GF-D8 (cell line): ENCODE results near the gene STIM1.
"Not testable (repeated sequence)": the region's sequence is repeated elsewhere in the genome, so short reads cannot be mapped to it uniquely, and the experiment has no call there.

Experiments used
- DNase-seq: peaks from one replicate; lab custom pipeline; 2025; lab: John Stamatoyannopoulos, UW

Gene STIM1

GRCh38 chr11:3983101-3983500 is 127.6 kb downstream of the STIM1 start:
- DNase-seq, result no peak

DNA sequence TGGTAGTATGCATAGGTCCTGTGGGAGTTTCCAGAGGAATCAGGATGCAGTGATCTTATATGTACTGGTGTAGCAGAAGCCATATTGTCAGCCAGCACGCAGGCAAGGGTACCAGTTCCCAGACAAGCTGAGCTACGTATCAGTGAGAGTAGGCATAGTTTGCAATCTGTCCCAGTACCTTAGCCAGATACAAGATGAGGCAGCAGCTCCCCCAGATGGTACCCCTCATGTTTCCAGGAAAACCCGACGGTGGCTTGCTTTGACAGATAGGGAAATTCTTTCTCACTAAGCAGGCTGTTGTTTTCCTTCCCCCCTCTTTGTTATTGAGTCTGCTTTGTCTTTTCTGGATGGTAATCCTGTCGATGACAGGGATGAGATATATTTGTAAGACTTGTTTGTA is 129.4 kb downstream of the STIM1 start:
- DNase-seq, result peak; percentile 8

GRCh38 chr11:3985631-3986030 is 130.2 kb downstream of the STIM1 start:
- DNase-seq, result no peak

DNA sequence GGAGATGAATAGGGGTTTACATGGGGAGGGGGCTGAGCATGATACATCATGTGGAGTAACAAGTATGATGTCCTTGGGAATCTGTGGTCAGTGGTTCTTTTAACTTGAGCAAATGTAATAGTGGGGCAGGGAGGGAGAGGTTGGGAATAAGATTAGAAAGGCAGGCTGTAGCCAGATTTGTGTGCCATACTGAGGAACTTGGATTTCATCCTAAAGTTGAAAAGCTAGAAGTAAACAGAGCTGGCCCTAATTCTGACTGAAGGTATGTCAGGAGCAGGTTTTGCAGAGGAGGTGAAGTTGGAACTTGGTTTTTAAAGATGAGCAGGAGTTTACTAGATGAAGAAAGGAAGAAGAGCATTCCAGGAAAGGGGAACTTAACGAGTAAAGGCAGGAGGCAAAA is 130.8 kb downstream of the STIM1 start:
- DNase-seq, result no peak

GRCh38 chr11:3989276-3989920 is 133.9 kb downstream of the STIM1 start:
- DNase-seq, result no peak

GRCh38 chr11:3989921-3990290 is 134.4 kb downstream of the STIM1 start:
- no peak for DNase-seq

DNA sequence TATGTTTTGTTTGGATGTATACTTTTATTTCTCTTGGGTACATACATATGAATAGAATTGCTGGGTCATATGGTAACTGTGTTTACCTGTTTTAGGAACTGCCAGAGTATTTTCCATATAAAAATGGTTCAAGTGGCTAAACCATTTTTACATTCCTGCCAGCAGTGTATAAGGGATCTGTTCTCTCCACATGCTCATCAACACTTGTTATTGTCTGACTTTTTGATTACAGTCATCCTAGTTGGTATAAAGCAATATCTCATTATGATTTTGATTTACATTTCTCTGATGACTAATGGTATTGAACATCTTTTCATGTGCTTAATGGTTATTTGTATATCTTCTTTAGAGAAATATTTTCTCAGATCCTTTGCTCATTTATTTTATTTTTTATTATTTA is 134.9 kb downstream of the STIM1 start:
- no peak for DNase-seq

GRCh38 chr11:3992964-3993363 is 137.5 kb downstream of the STIM1 start:
- no peak for DNase-seq

DNA sequence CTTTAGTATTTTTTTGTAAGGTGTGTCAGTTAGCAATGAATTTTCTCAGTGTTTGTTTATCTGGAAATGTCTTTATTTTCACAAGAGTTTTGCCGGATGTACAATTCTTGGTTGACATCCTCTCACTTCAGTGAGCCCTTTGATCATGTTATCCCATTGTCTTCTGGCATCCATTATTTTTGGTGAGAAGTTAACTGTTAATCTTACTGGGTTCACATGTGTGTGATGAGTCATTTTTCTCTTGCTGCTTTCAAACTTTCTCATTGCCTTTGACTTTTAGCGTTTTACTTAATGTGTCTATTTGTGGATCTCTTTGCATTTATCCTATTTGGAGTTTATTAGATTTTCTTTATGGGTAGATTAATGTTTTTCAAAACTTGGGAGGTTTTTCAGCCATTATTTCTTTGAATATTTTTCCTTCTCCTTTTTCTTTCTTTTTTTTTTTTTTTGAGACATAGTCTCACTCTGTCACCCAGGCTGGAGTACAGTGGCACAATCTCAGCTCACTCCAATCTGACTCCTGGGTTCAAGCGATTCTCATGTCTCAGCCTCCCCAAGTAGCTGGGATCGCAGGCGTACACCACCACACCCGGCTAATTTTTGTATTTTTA is 138.7 kb downstream of the STIM1 start:
- DNase-seq, result no peak

- no peak for DNase-seq
Observed at GRCh38 chr11:3995307-3995706, 139.8 kb downstream of the STIM1 start.

DNA sequence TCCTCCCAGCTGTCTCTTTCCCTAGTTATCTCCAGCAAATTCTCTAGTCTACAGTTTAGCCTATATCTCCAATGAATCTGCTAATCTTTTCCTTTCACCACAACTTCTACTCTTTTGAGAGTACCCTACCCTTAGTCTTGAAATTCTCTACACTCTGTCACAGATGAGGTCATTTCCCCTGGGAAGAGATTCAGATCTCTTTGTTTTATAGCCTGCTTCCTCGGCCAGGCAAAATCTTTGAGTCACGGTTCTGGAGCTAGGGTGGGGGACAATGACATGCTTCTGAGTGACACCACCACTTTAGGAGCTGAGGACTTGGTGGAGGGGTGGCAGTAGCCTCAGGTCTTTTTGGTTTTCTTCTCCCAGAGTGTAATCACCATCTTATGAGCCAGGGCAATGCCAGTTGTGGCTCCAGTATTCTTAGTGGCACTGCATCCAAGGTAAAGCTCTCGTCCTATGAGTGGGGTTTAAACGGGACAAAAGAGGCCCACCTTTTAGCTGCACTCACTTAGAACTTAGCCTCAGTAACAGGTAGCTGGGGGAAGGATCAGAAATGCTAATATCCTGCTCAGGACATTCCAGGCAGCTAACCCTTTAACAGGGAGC is 140.6 kb downstream of the STIM1 start:
- peak; percentile 52 for DNase-seq

DNA sequence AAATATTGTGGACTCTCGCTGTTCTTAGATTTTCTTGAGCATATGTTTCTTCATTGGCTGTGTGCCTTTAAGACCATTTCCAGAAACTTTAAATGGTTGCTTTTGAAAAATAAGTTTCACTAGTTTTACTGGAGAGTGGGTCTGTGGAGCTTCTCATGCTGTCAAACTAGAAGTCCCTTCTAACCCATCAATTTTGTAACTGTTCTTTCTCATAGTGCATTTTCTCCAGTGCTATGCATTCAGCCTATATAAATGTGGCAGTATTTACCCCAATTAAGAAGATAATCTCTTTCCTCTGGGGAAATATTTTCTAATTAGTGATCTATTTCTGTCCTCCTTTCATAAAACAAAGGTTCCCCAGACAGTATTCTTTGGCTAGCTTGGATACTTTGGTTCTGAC is 141.2 kb downstream of the STIM1 start:
- no peak for DNase-seq

- not testable (repeated sequence) for DNase-seq
Observed at GRCh38 chr11:4004753-4005152, 149.3 kb downstream of the STIM1 start.

DNA sequence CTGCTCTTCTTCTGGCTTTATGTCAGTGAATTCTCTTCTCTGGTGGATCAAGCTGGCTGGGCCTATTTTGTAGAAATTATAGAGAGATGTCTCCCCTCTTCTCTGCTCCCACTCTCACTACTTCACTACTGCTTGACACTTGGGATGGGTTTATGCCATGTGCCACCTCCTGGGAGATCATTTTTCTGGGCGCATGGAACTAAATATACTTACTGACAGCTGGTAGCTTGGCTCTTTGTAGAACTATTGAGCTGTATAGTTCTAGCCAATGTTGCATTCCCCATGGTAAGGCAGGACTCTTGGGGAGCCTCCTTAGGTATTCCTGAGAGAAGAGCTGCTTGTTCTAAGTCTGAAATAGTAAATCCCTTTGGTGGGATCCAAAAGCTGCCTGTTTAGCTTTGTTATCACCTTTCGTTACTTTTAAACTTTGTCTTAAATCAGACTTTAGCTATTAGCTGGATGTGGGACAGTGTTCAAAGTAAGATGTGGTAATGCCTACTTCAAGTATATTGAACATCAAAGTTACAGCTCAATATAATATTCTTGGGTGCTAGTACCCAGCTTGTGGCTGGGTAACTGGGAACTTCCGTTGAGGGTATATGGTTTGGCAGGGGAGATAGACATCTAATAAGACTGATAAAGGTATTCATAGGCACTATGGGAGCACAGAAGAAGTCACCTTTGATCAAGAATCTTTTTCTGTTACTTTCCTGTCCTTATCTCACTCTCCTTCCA is 151.6 kb downstream of the STIM1 start:
- DNase-seq, result no peak

- no peak for DNase-seq
Observed at GRCh38 chr11:4008116-4008515, 152.7 kb downstream of the STIM1 start.

- DNase-seq, result not testable (repeated sequence)
Observed at GRCh38 chr11:4016602-4017001, 161.1 kb downstream of the STIM1 start.

DNA sequence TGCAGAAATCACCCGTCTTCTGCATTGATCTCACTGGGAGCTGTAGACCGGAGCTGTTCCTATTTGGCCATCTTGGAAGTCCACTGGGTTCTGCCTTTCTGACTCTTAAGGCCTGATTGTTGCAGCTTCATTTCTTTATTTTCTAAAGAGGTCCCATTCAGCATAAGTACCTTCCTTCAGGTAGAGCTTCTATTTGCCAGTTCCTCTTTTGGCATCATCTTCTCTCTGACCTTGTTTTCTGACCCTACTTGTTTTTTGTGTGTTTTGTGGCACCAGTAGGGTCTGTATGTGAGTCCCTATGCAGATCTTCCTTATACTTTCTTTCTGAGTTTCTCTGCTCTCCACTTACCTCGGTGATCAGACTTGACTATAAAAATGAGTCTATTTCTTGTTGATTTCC is 161.7 kb downstream of the STIM1 start:
- DNase-seq, result no peak

GRCh38 chr11:4018641-4019040 is 163.2 kb downstream of the STIM1 start:
- no peak for DNase-seq

DNA sequence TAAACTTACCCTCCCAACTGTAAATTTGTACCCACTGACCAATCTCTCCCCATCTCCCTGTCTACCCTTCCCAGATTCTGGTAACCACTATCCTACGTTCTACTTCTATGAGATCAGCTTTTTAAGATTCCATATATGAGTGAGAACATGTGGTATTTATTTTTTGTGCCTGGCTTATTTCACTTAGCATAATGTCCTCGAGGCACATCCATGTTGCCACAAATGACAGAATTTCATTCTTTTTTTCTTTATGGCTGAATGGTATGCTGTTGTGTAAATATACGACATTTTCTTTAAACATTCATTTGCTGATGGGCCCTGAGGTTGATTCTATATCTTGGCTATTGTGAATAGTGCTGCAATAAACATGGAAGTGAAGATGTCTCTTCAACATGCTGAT is 164.4 kb downstream of the STIM1 start:
- DNase-seq, result no peak

DNA sequence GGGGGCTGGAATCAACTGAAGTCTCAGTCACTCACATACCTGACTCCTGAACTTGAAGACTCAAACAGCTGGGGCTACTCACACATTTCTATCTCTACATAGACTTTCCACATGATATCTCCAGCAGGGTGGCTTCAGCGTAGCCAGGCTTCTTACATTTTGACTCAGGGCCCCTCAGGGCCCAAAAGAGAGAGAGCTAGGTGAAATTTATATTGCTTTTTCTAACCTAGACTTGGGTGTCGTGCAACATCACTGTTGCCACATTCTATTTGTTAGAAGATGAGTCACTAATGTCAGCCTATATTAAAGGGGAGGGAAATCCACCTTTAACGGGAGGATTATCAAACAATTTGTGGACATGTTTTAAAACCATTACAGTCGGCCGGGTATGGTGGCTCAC is 167.2 kb downstream of the STIM1 start:
- no peak for DNase-seq

DNA sequence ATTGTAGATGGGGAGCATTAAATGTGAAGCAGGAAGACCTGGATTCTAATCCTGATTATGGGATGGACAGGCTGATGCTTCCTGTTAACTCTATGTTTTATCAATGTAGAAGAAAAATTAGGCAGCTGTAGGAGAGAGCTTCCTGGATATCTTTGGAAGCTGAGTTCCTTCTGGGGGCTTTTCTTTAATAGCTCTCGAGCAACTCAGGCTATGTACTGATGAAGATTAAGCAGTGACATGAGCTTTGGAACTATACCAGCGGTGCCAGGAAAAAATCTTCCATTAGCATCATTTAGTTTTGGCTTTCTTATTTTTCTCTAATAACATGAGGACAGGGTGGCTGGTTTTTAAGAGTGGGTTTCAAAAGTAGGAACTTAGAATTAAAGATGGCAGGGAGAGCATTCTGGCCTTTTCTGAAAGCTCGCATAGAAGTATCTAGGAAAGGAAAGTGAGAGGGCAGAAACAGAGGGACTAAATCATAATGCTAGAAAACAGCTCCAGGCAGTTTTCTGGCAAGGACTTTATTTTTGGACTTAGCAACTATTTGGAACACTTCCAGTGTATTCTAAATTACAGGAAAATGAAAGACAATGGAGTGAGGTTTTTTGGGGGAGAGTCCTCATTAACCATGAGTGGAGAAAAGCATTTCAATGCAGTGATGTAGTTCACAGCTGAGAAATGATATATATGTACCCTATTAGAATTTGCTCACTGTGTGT is 169.9 kb downstream of the STIM1 start:
- no peak for DNase-seq

DNA sequence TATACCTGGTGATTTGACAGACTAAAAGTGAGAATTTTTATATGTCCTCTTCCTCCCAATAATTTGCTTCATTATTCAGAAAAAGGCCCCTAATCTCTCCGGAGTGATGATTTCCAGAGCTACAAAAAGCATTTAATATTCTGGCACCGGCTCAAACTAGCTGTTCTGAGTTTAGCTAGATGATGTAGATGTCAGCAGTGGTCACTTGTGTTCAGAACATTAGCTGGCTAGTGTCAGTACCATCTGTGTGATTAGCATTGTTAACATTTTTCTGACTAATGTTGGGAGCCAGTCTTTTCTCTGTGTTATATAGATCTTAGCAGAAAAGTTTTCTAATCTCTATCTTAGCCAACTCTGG is 170.5 kb downstream of the STIM1 start:
- DNase-seq, result no peak

- no peak for DNase-seq
Observed at GRCh38 chr11:4026389-4026788, 170.9 kb downstream of the STIM1 start.
